NCI-H524 (cell line): ENCODE measurements around the gene PARVB.

ENCODE experiments used
- DNase-seq, 2 experiments: peaks; one replicate each; lab custom pipeline; 2025; lab: John Stamatoyannopoulos, UW

PARVB gene

GRCh38 chr22:44182588-44183286, 158.6 kb downstream of the PARVB start:
- no peak for DNase-seq

- DNase-seq = no peak
Measured at GRCh38 chr22:44183287-44183588, 159.1 kb downstream of the PARVB start.

GRCh38 chr22:44184006-44184405, 159.9 kb downstream of the PARVB start:
- DNase-seq = no peak

GRCh38 chr22:44185237-44186120, 161.4 kb downstream of the PARVB start:
- no peak for DNase-seq

- DNase-seq = no peak
Measured at GRCh38 chr22:44186121-44186510, 162.0 kb downstream of the PARVB start.

GRCh38 chr22:44186737-44187136, 162.6 kb downstream of the PARVB start:
- no peak for DNase-seq

- DNase-seq = no peak
Measured at GRCh38 chr22:44187652-44188230, 163.6 kb downstream of the PARVB start.

GRCh38 chr22:44188316-44188715, 164.2 kb downstream of the PARVB start:
- no peak for DNase-seq

GRCh38 chr22:44188986-44189630, 165.0 kb downstream of the PARVB start:
- no peak for DNase-seq

GRCh38 chr22:44190381-44190976, 166.4 kb downstream of the PARVB start:
- no peak for DNase-seq

GRCh38 chr22:44191036-44191454, 166.9 kb downstream of the PARVB start:
- no peak for DNase-seq

GRCh38 chr22:44192098-44192815, 168.2 kb downstream of the PARVB start:
- DNase-seq = peak in 1 of 2 experiments; percentile 47

GRCh38 chr22:44192816-44193534, 168.9 kb downstream of the PARVB start:
- peak; percentile 8 to 47 for DNase-seq

GRCh38 chr22:44193535-44193891, 169.4 kb downstream of the PARVB start:
- DNase-seq = no peak

- DNase-seq = no peak
Measured at GRCh38 chr22:44194569-44194968, 170.5 kb downstream of the PARVB start.

GRCh38 chr22:44195189-44195871, 171.2 kb downstream of the PARVB start:
- DNase-seq = peak in 1 of 2 experiments; percentile 47

GRCh38 chr22:44196241-44196640, 172.1 kb downstream of the PARVB start:
- DNase-seq = no peak

GRCh38 chr22:44196731-44197131, 172.6 kb downstream of the PARVB start:
- no peak for DNase-seq

GRCh38 chr22:44197271-44197670, 173.2 kb downstream of the PARVB start:
- DNase-seq = no peak

GRCh38 chr22:44199164-44199563, 175.1 kb downstream of the PARVB start:
- no peak for DNase-seq
